ENCODE results near the gene VDAC1. TPM values are rescaled to one million over a fixed set of nuclear protein-coding genes. Genes with fewer than 3 reads are reported as not detected.
A peak's percentile ranks its signal among the peaks of the same experiment; 100 is the strongest.

The VDAC1 gene
- total RNA-seq, 1 donor from 2014 or later: 501 TPM

GRCh38 chr5:133953568-133954145 lies 51.1 kb downstream of the VDAC1 start:
- no peak for TF ChIP-seq CTCF (IDR thresholded peaks at IDR 0.05; ENCODE audit: borderline replicate concordance)
- Histone ChIP-seq H3K27ac (replicated peaks) (peak overlapping the region; percentile 84), H3K36me3 (peaks cover 44% of the 10 kb centered on the region), H3K4me3 (peak overlapping the region; percentile 37), H3K4me1 (peaks cover 71% of the 10 kb centered on the region), H3K27me3 (ENCODE audit: low read depth) (no peaks in the 10 kb centered on the region), H3K9me3 (replicated peaks) (no peaks in the 10 kb centered on the region)
- intact Hi-C loops (cut with micrococcal nuclease): no loop called here
- DNase-seq: no peak

DNA sequence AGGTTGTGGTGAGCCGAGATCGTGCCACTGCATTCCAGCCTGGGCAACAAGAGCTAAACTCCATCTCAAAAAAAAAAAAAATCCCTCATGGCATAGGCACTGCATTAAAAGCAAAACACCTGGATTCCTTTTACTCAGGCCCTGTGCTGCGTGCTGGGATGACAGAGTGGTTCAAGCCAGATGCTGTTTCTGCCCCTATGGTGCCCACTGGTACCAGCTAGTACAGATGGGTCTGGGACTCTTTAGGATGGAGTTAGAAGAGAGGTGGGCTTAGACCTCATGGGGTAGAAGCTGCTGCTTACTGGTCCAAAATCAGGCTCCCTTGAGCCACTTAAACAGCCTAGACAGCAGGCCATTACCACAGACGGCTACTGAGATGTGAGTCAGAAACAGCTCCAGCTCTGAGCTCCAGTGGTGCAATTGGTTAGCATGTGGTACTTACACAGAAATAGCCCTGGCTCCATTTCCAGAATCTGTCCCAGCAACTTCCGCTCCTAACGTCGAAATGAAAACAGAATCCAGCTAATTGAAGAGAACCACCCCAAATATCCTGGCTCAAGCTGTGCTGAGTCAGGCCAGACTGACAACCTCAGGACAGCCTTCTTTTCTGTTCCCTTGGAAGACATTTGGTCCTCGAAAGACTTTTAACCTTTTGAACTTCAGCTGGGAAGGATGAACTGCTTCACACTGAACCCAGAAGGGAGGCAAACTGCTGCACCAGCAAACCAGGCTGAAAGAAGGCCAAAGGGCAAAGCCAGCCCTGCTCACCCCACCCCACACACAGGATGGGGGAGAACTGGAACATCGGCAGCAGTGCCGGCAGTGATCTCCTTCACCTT lies 51.8 kb downstream of the VDAC1 start:
- TF ChIP-seq CTCF (IDR thresholded peaks at IDR 0.05; ENCODE audit: borderline replicate concordance): no peak
- intact Hi-C loops (cut with micrococcal nuclease): no loop called here
- H3K4me3 ChIP-seq: peak overlapping the region; percentile 37
- H3K4me1 ChIP-seq: peaks cover 68% of the 10 kb centered on the region
- no peaks in the 10 kb centered on the region for H3K9me3 ChIP-seq (replicated peaks)
- peak overlapping the region; percentile 84 for H3K27ac ChIP-seq (replicated peaks)
- no peaks in the 10 kb centered on the region for H3K27me3 ChIP-seq (ENCODE audit: low read depth)
- H3K36me3 ChIP-seq: peaks cover 37% of the 10 kb centered on the region
- DNase-seq: peak; percentile 27

- intact Hi-C loops (cut with micrococcal nuclease): no loop called here
- no peak for TF ChIP-seq CTCF (IDR thresholded peaks at IDR 0.05; ENCODE audit: borderline replicate concordance)
- Histone ChIP-seq H3K4me1 (peaks cover 48% of the 10 kb centered on the region), H3K9me3 (replicated peaks) (no peaks in the 10 kb centered on the region), H3K4me3 (peak overlapping the region; percentile 20), H3K27me3 (ENCODE audit: low read depth) (no peaks in the 10 kb centered on the region), H3K27ac (replicated peaks) (peak overlapping the region; percentile 84), H3K36me3 (peaks cover 20% of the 10 kb centered on the region)
- no peak for DNase-seq
Observed at GRCh38 chr5:133950821-133951612, 53.8 kb downstream of the VDAC1 start.

GRCh38 chr5:133948721-133949120 lies 56.1 kb downstream of the VDAC1 start:
- intact Hi-C loops (cut with micrococcal nuclease): no loop called here
- no peak for DNase-seq
- Histone ChIP-seq H3K9me3 (replicated peaks) (no peaks in the 10 kb centered on the region), H3K4me1 (peaks cover 42% of the 10 kb centered on the region), H3K27ac (replicated peaks) (no peak overlapping the region), H3K4me3 (no peak overlapping the region), H3K36me3 (no peaks in the 10 kb centered on the region), H3K27me3 (ENCODE audit: low read depth) (no peaks in the 10 kb centered on the region)
- TF ChIP-seq CTCF (IDR thresholded peaks at IDR 0.05; ENCODE audit: borderline replicate concordance): no peak

- DNase-seq: no peak
- no peaks in the 10 kb centered on the region for H3K27me3 ChIP-seq (ENCODE audit: low read depth)
- intact Hi-C loops (cut with micrococcal nuclease): no loop called here
Observed at GRCh38 chr5:133947431-133947841, 57.3 kb downstream of the VDAC1 start.

More at GRCh38 chr5:133947431-133947841, 57.3 kb downstream of the VDAC1 start:
- no peak overlapping the region for H3K4me3 ChIP-seq
- H3K9me3 ChIP-seq (replicated peaks): no peaks in the 10 kb centered on the region
- no peak for TF ChIP-seq CTCF (IDR thresholded peaks at IDR 0.05; ENCODE audit: borderline replicate concordance)
- no peaks in the 10 kb centered on the region for H3K36me3 ChIP-seq
- peaks cover 35% of the 10 kb centered on the region for H3K4me1 ChIP-seq
- H3K27ac ChIP-seq (replicated peaks): no peak overlapping the region
